ENCODE results near the gene TXNRD1.

DNA sequence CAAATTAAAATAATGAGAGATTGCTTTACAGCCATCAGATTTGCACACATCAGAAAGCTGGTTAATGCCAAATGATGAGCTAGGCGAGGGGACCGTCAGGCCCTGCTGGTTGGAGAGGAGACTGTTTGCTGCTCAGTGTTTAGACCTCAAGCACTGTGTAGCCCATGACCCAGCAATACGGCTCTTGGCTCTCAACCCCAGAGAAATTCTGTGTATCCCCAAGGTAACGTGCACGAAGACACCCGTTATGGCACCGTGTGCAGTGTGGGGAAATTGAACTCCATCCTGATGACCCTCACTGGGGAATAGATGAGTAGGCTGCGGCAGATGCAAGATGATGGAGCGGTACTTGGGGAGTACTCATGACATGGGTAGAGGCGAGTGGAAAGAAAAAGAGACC, 143.6 kb downstream of the TXNRD1 start:
- TF ChIP-seq CTCF (IDR thresholded peaks at IDR 0.05) (no peak), POLR2A (IDR thresholded peaks at IDR 0.05) (no peak)

Measured in lower leg skin (tissue), 3 donors.